ENCODE data around the gene ANO4.

ANO4 gene

GRCh38 chr12:100840748-100841147 is 46.2 kb downstream of the ANO4 start:
- no peaks in the 10 kb centered on the region for H3K36me3 ChIP-seq
- H3K9me3 ChIP-seq: no peaks in the 10 kb centered on the region
- H3K4me3 ChIP-seq (ENCODE audit: low read depth, low read length): no peak overlapping the region
- no peaks in the 10 kb centered on the region for H3K4me1 ChIP-seq
- no peaks in the 10 kb centered on the region for H3K27me3 ChIP-seq
- no peak for DNase-seq
- TF ChIP-seq, protein P1, sequence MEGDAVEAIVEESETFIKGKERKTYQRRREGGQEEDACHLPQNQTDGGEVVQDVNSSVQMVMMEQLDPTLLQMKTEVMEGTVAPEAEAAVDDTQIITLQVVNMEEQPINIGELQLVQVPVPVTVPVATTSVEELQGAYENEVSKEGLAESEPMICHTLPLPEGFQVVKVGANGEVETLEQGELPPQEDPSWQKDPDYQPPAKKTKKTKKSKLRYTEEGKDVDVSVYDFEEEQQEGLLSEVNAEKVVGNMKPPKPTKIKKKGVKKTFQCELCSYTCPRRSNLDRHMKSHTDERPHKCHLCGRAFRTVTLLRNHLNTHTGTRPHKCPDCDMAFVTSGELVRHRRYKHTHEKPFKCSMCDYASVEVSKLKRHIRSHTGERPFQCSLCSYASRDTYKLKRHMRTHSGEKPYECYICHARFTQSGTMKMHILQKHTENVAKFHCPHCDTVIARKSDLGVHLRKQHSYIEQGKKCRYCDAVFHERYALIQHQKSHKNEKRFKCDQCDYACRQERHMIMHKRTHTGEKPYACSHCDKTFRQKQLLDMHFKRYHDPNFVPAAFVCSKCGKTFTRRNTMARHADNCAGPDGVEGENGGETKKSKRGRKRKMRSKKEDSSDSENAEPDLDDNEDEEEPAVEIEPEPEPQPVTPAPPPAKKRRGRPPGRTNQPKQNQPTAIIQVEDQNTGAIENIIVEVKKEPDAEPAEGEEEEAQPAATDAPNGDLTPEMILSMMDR (IDR thresholded peaks at IDR 0.05; ENCODE audit: low read depth, low read length): no peak

GRCh38 chr12:100842156-100842555 is 47.6 kb downstream of the ANO4 start:
- no peaks in the 10 kb centered on the region for H3K27me3 ChIP-seq
- TF ChIP-seq, protein P1 (IDR thresholded peaks at IDR 0.05; ENCODE audit: low read depth, low read length): no peak
- no peak for DNase-seq
- H3K4me3 ChIP-seq (ENCODE audit: low read depth, low read length): no peak overlapping the region
- no peaks in the 10 kb centered on the region for H3K9me3 ChIP-seq
- no peaks in the 10 kb centered on the region for H3K36me3 ChIP-seq
- H3K4me1 ChIP-seq: no peaks in the 10 kb centered on the region

DNA sequence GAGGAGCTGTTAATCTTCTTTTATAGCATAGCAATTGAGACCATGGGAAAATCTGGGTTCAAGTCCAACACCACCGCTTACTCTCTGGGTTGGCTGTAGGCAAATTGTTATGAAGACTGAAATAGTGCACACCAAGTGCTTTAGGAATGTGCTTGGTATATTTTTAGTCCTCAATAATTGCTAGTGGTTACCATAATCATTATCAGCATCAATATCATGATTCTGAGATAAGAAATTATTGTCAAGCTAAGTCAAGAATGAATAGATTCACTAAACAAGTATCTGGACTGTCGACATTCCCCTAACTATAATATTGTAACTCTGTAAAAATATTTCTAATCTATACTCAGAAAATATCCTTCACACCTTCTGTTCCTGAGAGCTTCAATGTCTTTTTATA is 48.5 kb downstream of the ANO4 start:
- H3K27me3 ChIP-seq: no peaks in the 10 kb centered on the region
- H3K9me3 ChIP-seq: no peaks in the 10 kb centered on the region
- H3K4me1 ChIP-seq: no peaks in the 10 kb centered on the region
- no peak for DNase-seq
- no peak overlapping the region for H3K4me3 ChIP-seq (ENCODE audit: low read depth, low read length)
- TF ChIP-seq, protein P1 (IDR thresholded peaks at IDR 0.05; ENCODE audit: low read depth, low read length): no peak
- no peaks in the 10 kb centered on the region for H3K36me3 ChIP-seq

DNA sequence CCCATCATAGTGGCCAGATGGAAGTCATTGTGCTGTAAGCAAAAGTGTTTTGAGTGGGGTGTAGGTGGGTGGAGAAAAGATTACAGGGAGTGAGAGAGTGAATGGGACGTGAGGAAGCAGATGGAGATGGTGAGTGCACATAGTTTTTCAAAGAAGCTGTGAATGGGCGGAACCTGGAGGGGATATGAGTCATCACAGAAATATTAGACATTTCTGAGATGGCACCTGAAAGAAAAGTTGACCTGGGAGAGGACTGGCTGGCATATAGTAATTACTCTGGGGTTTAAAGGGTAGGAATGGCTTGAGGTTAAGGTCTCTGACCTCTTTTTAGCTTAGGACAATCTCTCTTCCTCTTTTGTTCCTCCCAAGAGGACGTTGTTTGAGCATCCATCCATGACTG is 50.5 kb downstream of the ANO4 start:
- Histone ChIP-seq H3K4me3 (ENCODE audit: low read depth, low read length) (no peak overlapping the region), H3K36me3 (no peaks in the 10 kb centered on the region), H3K9me3 (no peaks in the 10 kb centered on the region), H3K27me3 (no peaks in the 10 kb centered on the region), H3K4me1 (no peaks in the 10 kb centered on the region)
- DNase-seq: no peak
- TF ChIP-seq, protein P1 (IDR thresholded peaks at IDR 0.05; ENCODE audit: low read depth, low read length): no peak

DNA sequence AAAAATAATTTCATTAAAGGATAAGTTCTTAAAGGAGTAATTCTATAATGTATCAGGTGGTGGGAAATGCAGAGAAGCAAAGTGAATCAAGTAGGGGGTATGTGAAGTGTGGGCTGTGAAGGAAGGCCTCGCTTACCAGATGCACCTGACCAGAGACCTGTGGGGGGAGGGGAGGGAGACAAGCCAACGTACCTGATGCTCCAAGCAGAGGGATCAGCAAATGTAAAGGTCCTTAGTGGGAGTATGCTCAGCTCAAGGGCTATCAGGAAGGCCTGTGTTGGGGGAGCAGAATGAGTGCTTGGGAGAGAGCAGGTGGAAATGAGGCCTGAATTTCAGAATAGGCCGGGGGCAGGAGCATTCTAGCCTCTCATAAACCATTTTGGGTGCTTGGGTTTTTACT is 57.1 kb downstream of the ANO4 start:
- TF ChIP-seq, protein P1 (IDR thresholded peaks at IDR 0.05; ENCODE audit: low read depth, low read length): no peak
- H3K4me1 ChIP-seq: no peaks in the 10 kb centered on the region
- H3K27me3 ChIP-seq: no peaks in the 10 kb centered on the region
- no peaks in the 10 kb centered on the region for H3K9me3 ChIP-seq
- H3K4me3 ChIP-seq (ENCODE audit: low read depth, low read length): no peak overlapping the region
- DNase-seq: no peak
- H3K36me3 ChIP-seq: no peaks in the 10 kb centered on the region

GRCh38 chr12:100857418-100857817 is 62.8 kb downstream of the ANO4 start:
- Histone ChIP-seq H3K27me3 (no peaks in the 10 kb centered on the region), H3K36me3 (no peaks in the 10 kb centered on the region), H3K9me3 (no peaks in the 10 kb centered on the region), H3K4me1 (no peaks in the 10 kb centered on the region), H3K4me3 (ENCODE audit: low read depth, low read length) (no peak overlapping the region)
- DNase-seq: no peak
- TF ChIP-seq, protein P1 (IDR thresholded peaks at IDR 0.05; ENCODE audit: low read depth, low read length): no peak

Data from BE2C (cell line).